ENCODE measurements around the gene CYP2C19.
"Not testable (repeated sequence)": the region's sequence is repeated elsewhere in the genome, so short reads cannot be mapped to it uniquely, and the experiment has no call there.

Gene CYP2C19

GRCh38 chr10:94859086-94859485 is 96.6 kb downstream of the CYP2C19 start:
- no peak overlapping the region for H3K4me3 ChIP-seq
- no peak overlapping the region for H3K27ac ChIP-seq

GRCh38 chr10:94878649-94879048 is 116.2 kb downstream of the CYP2C19 start:
- H3K27ac ChIP-seq = no peak overlapping the region
- no peak overlapping the region for H3K4me3 ChIP-seq

- no peak overlapping the region for H3K27ac ChIP-seq
Measured at GRCh38 chr10:94879214-94879613, 116.7 kb downstream of the CYP2C19 start.

GRCh38 chr10:94889123-94889522 is 126.6 kb downstream of the CYP2C19 start:
- no peak overlapping the region for H3K27ac ChIP-seq

More at GRCh38 chr10:94879214-94879613, 116.7 kb downstream of the CYP2C19 start:
- H3K4me3 ChIP-seq = no peak overlapping the region

GRCh38 chr10:94890264-94891022 is 128.0 kb downstream of the CYP2C19 start:
- H3K4me3 ChIP-seq = no peak overlapping the region
- no peak overlapping the region for H3K27ac ChIP-seq

More at GRCh38 chr10:94889123-94889522, 126.6 kb downstream of the CYP2C19 start:
- no peak overlapping the region for H3K4me3 ChIP-seq

- H3K27ac ChIP-seq, H3K4me3 ChIP-seq: not testable (repeated sequence)
Measured at GRCh38 chr10:94898414-94898813, 135.9 kb downstream of the CYP2C19 start.

GRCh38 chr10:94902080-94902479 is 139.6 kb downstream of the CYP2C19 start:
- H3K27ac ChIP-seq = no peak overlapping the region
- H3K4me3 ChIP-seq = no peak overlapping the region

- Histone ChIP-seq H3K27ac (no peak overlapping the region), H3K4me3 (no peak overlapping the region)
Measured at GRCh38 chr10:94902570-94902969, 140.1 kb downstream of the CYP2C19 start.
